Ascending aorta (tissue), 2 donors: ENCODE measurements around the gene SETBP1. TPM values are rescaled to one million over a fixed set of nuclear protein-coding genes. Genes with fewer than 3 reads are reported as not detected.

Experiments
- DNase-seq, 2 donors: peaks; one replicate each; pipeline ENCODE4 v3.0.0-alpha.2; 2019; ENCODE audit warnings: low spot score in 2 of 2
- H3K27ac ChIP-seq, 2 donors: fragments of 200-600 bp; sonication (generic); one replicate each; pipeline ENCODE4 v1.5.1; 2016 to 2017; ENCODE audit warnings: mild to moderate bottlenecking in 1 of 2
- H3K27me3 ChIP-seq: fragments of 200-600 bp; sonication (generic); one replicate; pipeline ENCODE4 v1.5.1; 2017
- H3K36me3 ChIP-seq, 2 donors: fragments of 200-600 bp; sonication (generic); one replicate each; pipeline ENCODE4 v1.5.1; 2016
- H3K4me1 ChIP-seq, 2 donors: fragments of 200-600 bp; sonication (generic); one replicate each; pipeline ENCODE4 v1.5.1; 2016 to 2017; ENCODE audit warnings: mild to moderate bottlenecking in 1 of 2
- H3K4me3 ChIP-seq, 2 donors: fragments of 200-600 bp; sonication (generic); one replicate each; pipeline ENCODE4 v1.5.1; 2016 to 2017; ENCODE audit warnings: mild to moderate bottlenecking in 1 of 2
- H3K9me3 ChIP-seq, 2 donors: fragments of 200-600 bp; sonication (generic); one replicate each; pipeline ENCODE4 v1.5.1; 2016
- intact Hi-C: fragments of 100-400 bp; cut with DNase I; formaldehyde crosslinking; loops from one replicate; pipeline ENCODE4 v1.15.1; 2023
- total RNA-seq: library from RNA; depleted of rRNA; stranded (reverse); fragments of >200 nt; gene quantifications from one replicate; pipeline ENCODE4 v1.1.0, GENCODE V29; 2016
- TF ChIP-seq, protein P1 (sequence below), 3 experiments: fragments of 200-600 bp in 2 of 3; fragments of 450-650 bp in 1 of 3; sonication (generic) in 2 of 3; IDR thresholded peaks; one replicate each; pipeline ENCODE4 v1.5.1; 2016 to 2019; ENCODE audit warnings: antibody characterized with exemption in 3 of 3, mild to moderate bottlenecking in 1 of 3, moderate library complexity in 1 of 3

SETBP1 gene
- total RNA-seq, 1 donor from 2014 or later, result 23.5 TPM

DNA sequence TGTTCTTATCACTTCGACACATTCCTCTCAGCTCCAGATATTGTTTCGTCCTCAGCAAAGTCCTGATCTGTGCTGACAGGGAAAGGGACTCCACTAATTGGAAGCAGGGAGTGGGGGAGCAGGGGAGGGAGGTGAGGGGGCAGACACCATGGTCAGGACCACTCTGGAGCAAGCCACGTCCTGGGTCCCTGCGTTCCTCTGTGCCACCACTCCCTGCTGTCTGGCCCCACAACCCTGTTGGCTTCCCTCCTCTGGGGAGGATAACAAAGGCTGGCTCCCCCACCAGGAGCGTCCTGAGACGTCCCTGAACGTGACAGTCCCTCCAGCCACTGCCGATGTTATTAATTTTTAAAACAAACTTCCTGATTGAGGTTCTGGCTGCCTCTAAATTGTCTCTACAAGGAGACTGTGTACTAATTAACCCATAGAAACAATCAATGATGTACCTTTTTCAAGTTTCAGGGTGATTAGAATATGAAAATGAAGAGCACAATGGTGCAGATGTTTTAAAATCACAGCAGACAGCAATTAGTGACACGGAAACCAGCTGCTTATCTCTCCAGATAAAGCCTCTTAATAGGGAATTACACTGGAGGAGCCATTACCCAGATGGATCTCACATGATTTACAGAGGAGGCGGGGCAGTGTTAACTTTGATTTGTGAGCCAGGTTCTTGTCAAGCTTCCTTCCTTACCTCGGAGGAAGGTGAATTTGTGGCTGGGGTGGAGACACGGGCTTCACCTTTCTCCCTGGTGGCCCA, 257.5 kb downstream of the SETBP1 start:
- H3K27ac ChIP-seq, result no peak overlapping the region
- H3K36me3 ChIP-seq, result no peaks in the 10 kb centered on the region
- DNase-seq, result no peak
- TF ChIP-seq, protein P1, sequence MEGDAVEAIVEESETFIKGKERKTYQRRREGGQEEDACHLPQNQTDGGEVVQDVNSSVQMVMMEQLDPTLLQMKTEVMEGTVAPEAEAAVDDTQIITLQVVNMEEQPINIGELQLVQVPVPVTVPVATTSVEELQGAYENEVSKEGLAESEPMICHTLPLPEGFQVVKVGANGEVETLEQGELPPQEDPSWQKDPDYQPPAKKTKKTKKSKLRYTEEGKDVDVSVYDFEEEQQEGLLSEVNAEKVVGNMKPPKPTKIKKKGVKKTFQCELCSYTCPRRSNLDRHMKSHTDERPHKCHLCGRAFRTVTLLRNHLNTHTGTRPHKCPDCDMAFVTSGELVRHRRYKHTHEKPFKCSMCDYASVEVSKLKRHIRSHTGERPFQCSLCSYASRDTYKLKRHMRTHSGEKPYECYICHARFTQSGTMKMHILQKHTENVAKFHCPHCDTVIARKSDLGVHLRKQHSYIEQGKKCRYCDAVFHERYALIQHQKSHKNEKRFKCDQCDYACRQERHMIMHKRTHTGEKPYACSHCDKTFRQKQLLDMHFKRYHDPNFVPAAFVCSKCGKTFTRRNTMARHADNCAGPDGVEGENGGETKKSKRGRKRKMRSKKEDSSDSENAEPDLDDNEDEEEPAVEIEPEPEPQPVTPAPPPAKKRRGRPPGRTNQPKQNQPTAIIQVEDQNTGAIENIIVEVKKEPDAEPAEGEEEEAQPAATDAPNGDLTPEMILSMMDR (IDR thresholded peaks at IDR 0.05), result no peak
- no peaks in the 10 kb centered on the region for H3K4me1 ChIP-seq
- intact Hi-C loops, result no loop called here
- H3K4me3 ChIP-seq, result no peak overlapping the region
- H3K27me3 ChIP-seq, result no peaks in the 10 kb centered on the region
- H3K9me3 ChIP-seq, result no peaks in the 10 kb centered on the region

GRCh38 chr18:44938720-44939665, 258.3 kb downstream of the SETBP1 start:
- H3K27me3 ChIP-seq, result no peaks in the 10 kb centered on the region
- H3K27ac ChIP-seq, result no peak overlapping the region
- DNase-seq, result no peak
- no peaks in the 10 kb centered on the region for H3K36me3 ChIP-seq
- H3K4me3 ChIP-seq, result no peak overlapping the region
- H3K4me1 ChIP-seq, result no peaks in the 10 kb centered on the region
- no peaks in the 10 kb centered on the region for H3K9me3 ChIP-seq
- intact Hi-C loops, result no loop called here
- TF ChIP-seq, protein P1 (IDR thresholded peaks at IDR 0.05), result no peak

- Histone ChIP-seq H3K4me1 (no peaks in the 10 kb centered on the region), H3K36me3 (no peaks in the 10 kb centered on the region), H3K27me3 (no peaks in the 10 kb centered on the region), H3K4me3 (no peak overlapping the region), H3K9me3 (no peaks in the 10 kb centered on the region), H3K27ac (no peak overlapping the region)
- DNase-seq, result no peak
- TF ChIP-seq, protein P1 (IDR thresholded peaks at IDR 0.05), result no peak
- intact Hi-C loops, result no loop called here
These were observed 260.8 kb downstream of the SETBP1 start for GRCh38 chr18:44941516-44941915.

DNA sequence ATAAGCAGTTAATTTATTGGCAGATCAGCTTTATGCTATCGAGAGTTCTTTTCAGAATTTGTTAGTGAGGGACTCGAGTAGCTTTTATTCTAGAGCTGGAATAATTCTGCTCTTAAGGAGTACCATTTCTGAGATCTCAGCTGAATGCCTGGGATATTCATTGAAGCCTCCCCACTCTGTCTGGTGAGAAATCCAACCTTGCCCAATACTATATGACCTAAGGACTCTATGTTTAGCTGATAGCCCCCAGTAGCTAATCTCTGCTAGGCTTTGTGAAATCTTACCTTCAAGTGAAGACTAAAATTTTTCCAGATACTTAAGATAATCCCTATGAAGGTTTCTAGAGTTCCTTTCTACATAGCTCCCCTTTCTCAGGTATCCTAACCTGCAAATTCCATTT, 261.4 kb downstream of the SETBP1 start:
- H3K4me3 ChIP-seq, result no peak overlapping the region
- intact Hi-C loops, result no loop called here
- no peaks in the 10 kb centered on the region for H3K27me3 ChIP-seq
- TF ChIP-seq, protein P1 (IDR thresholded peaks at IDR 0.05), result no peak
- no peaks in the 10 kb centered on the region for H3K4me1 ChIP-seq
- H3K36me3 ChIP-seq, result no peaks in the 10 kb centered on the region
- no peak overlapping the region for H3K27ac ChIP-seq
- no peaks in the 10 kb centered on the region for H3K9me3 ChIP-seq
- no peak for DNase-seq

- no peak overlapping the region for H3K4me3 ChIP-seq
- DNase-seq, result no peak
- H3K27ac ChIP-seq, result no peak overlapping the region
- intact Hi-C loops, result no loop called here
- TF ChIP-seq, protein P1 (IDR thresholded peaks at IDR 0.05), result no peak
- no peaks in the 10 kb centered on the region for H3K36me3 ChIP-seq
- H3K27me3 ChIP-seq, result no peaks in the 10 kb centered on the region
- no peaks in the 10 kb centered on the region for H3K4me1 ChIP-seq
- no peaks in the 10 kb centered on the region for H3K9me3 ChIP-seq
These were observed 262.7 kb downstream of the SETBP1 start for GRCh38 chr18:44943311-44943881.
